ENCODE results near the gene BMPR1B. TPM values are rescaled to one million over a fixed set of nuclear protein-coding genes. Genes with fewer than 3 reads are reported as not detected.

BMPR1B gene
- total and polyA plus RNA-seq, 2 of the 4 experiments (the other 2 are of a cell fraction): 0.24 to 0.90 TPM

GRCh38 chr4:95014068-95014467 lies 256.3 kb downstream of the BMPR1B start:
- H3K18ac ChIP-seq (ENCODE audit: low read depth, low read length): no peak overlapping the region
- no CpG with 5 or more reads among the region's 1 CpG for WGBS, 2 experiments (ENCODE audit: extremely low coverage in 2 of 2, insufficient read length in 1 of 2)
- H4K20me1 ChIP-seq (ENCODE audit: insufficient read depth, low read length): no peaks in the 10 kb centered on the region
- H3K56ac ChIP-seq (ENCODE audit: extremely low read depth, insufficient read depth, low read length): no peak overlapping the region
- H3K79me1 ChIP-seq (ENCODE audit: low read depth in 1 of 2, low read length in 2 of 2): no peaks in the 10 kb centered on the region
- no TSS peak for BruUV-seq (replicated peaks)
- H3K4me3 ChIP-seq (ENCODE audit: insufficient read depth, low read depth, low read length): no peak overlapping the region
- H3K4ac ChIP-seq (ENCODE audit: low read depth, low read length): no peak overlapping the region
- intact Hi-C loops (cut with micrococcal nuclease): loop anchor here (5.0 kb wide), 1 partner anchor 63 kb away; no protein-coding TSS in a partner anchor
- ChIA-PET CTCF (no interaction called here), POLR2A (ENCODE audit: unreplicated experiment) (no interaction called here)
- H3K4me2 ChIP-seq (ENCODE audit: low read depth, low read length): no peak overlapping the region
- H2BK15ac ChIP-seq (ENCODE audit: low read depth, low read length): no peak overlapping the region
- no peak overlapping the region for H2AK5ac ChIP-seq (ENCODE audit: low read depth, low read length)
- DNase-seq (no peak), ATAC-seq (ENCODE audit: low read depth) (no peak)
- no peaks in the 10 kb centered on the region for H3K4me1 ChIP-seq (ENCODE audit: control insufficient read depth, insufficient read depth, low read length)
- no peaks in the 10 kb centered on the region for H3K9me3 ChIP-seq (ENCODE audit: control insufficient read depth, insufficient read depth, low read length)
- H3K36me3 ChIP-seq (ENCODE audit: control insufficient read depth, insufficient read depth, low read length): no peaks in the 10 kb centered on the region
- peaks cover 2% of the 10 kb centered on the region; the same call in 1 of the 2 replicates for H3K27me3 ChIP-seq (ENCODE audit: control insufficient read depth, insufficient read depth, low read length)
- dilution Hi-C loops (cut with HindIII; ENCODE audit: low sequenced_read_pairs, unreplicated experiment): no loop called here
- no peak overlapping the region for H3K14ac ChIP-seq (replicated peaks; ENCODE audit: low read depth, low read length)
- no peak overlapping the region for H3K23ac ChIP-seq (ENCODE audit: low read depth, low read length)
- H4K5ac ChIP-seq (ENCODE audit: low read depth, low read length): no peak overlapping the region
- no peak overlapping the region for H2AFZ ChIP-seq (replicated peaks; ENCODE audit: low read length, poor library complexity)
- no peak overlapping the region for H3K27ac ChIP-seq (ENCODE audit: insufficient read depth, low read length)
- H3K9me1 ChIP-seq (ENCODE audit: insufficient read depth, low read length): no peaks in the 10 kb centered on the region
- H2BK120ac ChIP-seq (ENCODE audit: low read depth, low read length): no peak overlapping the region
- H2AK9ac ChIP-seq (replicated peaks; ENCODE audit: low read depth, low read length, poor library complexity): no peak overlapping the region
- no peak overlapping the region for H2BK5ac ChIP-seq (ENCODE audit: low read depth, low read length, poor library complexity, severe bottlenecking)
- no peak overlapping the region for H4K91ac ChIP-seq (ENCODE audit: insufficient read depth, low read depth, low read length)
- no peak overlapping the region for H4K8ac ChIP-seq (ENCODE audit: low read depth in 2 of 2, low read length in 2 of 2)
- no peak overlapping the region for H3K9ac ChIP-seq (ENCODE audit: low read depth, low read length)
- H2BK20ac ChIP-seq (ENCODE audit: low read depth, low read length): no peak overlapping the region
- in situ Hi-C loops (cut with MboI; ENCODE audit: low sequenced_read_pairs): no loop called here
- TF ChIP-seq CEBPB (IDR thresholded peaks at IDR 0.05; ENCODE audit: low read depth, low read length) (no peak), MAFK (IDR thresholded peaks at IDR 0.05; ENCODE audit: low read depth, low read length) (peak; percentile 97)

Data from IMR-90 (cell line).